NCI-H460 (cell line): Measurements from ENCODE around the gene RBM27. TPM values are rescaled to one million over a fixed set of nuclear protein-coding genes. Genes with fewer than 3 reads are reported as not detected.

Experiments
- small RNA-seq, 2 experiments: library from RNA; depleted of rRNA; stranded (forward); fragments of <200 nt; gene quantifications; one replicate each; pipeline ENCODE3, GENCODE V24; 2014
- total RNA-seq: library from RNA; depleted of rRNA; stranded (reverse); fragments of >200 nt; shearing (Covaris generic); gene quantifications from 2 replicates; pipeline ENCODE4 v1.2.3, GENCODE V29; 2014; rRNA removed

RBM27 gene
- total RNA-seq, 1 experiment from 2014 or later: 35.9 TPM

Small RNA genes within 50 kb of the gene (small RNA-seq; reads per million reads assigned to genes)
- gene RNU7-180P: 0 reads per million in 2 experiments

Other genes starting within 250 kb of the RBM27 start
- not detected in 2 replicates for gene PLAC8L1, start 98.0 kb upstream of the RBM27 start, total RNA-seq
- gene LARS1, start 21.0 kb upstream of the RBM27 start, total RNA-seq: 241 and 279 TPM in 2 replicates
- gene POU4F3, start 135.2 kb downstream of the RBM27 start, total RNA-seq: not detected in 2 replicates
- 75.6 and 94.8 TPM in 2 replicates for gene TCERG1, start 243.7 kb downstream of the RBM27 start, total RNA-seq